Activated CD8-positive, alpha-beta T cell treated with anti-CD3 and anti-CD28 coated beads, Interleukin-2, amount 10 ng/mL, durations not matched to agents 7 days and 5 days (primary cell): ENCODE results near the gene CAPN10. TPM values are rescaled to one million over a fixed set of nuclear protein-coding genes. Genes with fewer than 3 reads are reported as not detected.

ENCODE experiments used
- ATAC-seq: fragments of 150-1000 bp; cut with Tn5 transposase; one replicate; pipeline ENCODE4 v1.10.0; 2021; ENCODE audit warnings: moderate library complexity
- CTCF ChIA-PET: fragments of 350-600 bp; sonication (Branson Sonifier 250); formaldehyde crosslinking; loops from one replicate; lab custom pipeline; 2021; ENCODE audit warnings: antibody characterized with exemption; lab: Charles Lee
- POLR2A ChIA-PET: fragments of 350-600 bp; sonication (Branson Sonifier 250); formaldehyde crosslinking; loops from one replicate; lab custom pipeline; 2021; ENCODE audit warnings: antibody characterized with exemption; lab: Charles Lee
- DNase-seq: peaks from one replicate; pipeline ENCODE4 v3.0.0-alpha.2; 2020
- H3K27ac Mint-ChIP-seq: one replicate; pipeline ENCODE4 v1.8.0; 2021; ENCODE audit warnings: mild to moderate bottlenecking, mixed read lengths
- H3K27me3 Mint-ChIP-seq: one replicate; pipeline ENCODE4 v1.8.0; 2021; ENCODE audit warnings: low read depth, mixed read lengths
- H3K36me3 Mint-ChIP-seq: one replicate; pipeline ENCODE4 v1.8.0; 2021; ENCODE audit warnings: low read depth, mixed read lengths
- H3K4me1 Mint-ChIP-seq: one replicate; pipeline ENCODE4 v1.8.0; 2021; ENCODE audit warnings: low read depth, mixed read lengths
- H3K4me3 Mint-ChIP-seq: one replicate; pipeline ENCODE4 v1.8.0; 2021; ENCODE audit warnings: mild to moderate bottlenecking, mixed read lengths
- H3K9me3 Mint-ChIP-seq: one replicate; pipeline ENCODE4 v1.8.0; 2022; ENCODE audit warnings: mixed read lengths; ENCODE audit not compliant: insufficient read depth
- total RNA-seq, 2 experiments: library from RNA; stranded (reverse); gene quantifications; one replicate each; pipeline ENCODE4 v1.2.3, GENCODE V29; 2021

CAPN10 gene
- total RNA-seq, 2 experiments from 2014 or later, result 53.0 to 61.2 TPM

DNA sequence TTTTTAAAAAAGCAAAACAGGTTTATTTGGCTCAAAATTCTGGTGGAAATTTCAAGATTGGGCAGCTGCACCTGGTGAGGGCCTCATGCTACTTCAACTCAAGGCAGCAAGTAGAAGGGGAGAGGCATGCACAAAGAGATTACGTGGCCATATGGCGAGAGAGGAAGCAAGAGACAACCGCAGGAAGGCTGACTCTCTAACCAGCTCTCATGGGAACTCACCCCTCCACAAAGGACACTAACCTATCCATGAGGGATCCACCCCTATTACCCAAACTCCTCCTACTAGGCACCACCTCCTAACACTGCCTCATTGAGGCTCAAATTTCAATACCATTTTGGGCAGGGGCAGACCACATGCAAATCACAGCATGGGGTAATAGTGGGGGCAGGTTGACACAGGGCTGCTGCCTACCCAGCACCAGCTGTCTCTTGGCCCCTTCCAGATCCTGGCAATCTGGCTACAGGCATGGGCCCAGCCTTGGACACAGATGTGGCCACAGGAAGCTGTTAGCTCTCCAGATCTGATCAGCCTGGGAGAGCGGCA is 2.0 kb upstream of the CAPN10 start:
- ChIA-PET POLR2A (interaction anchor here (3.7 to 4.9 kb wide), 2 partner anchors 19 to 24 kb away, joined by 37 to 53 read pairs; partner anchors contain the start of gene DUSP28), CTCF (interaction anchor here (0.6 to 8.8 kb wide), 3 partner anchors 21 to 32 kb away, joined by 3 to 119 read pairs (median 18); partner anchors contain the start of genes ANKMY1 and DUSP28)
- ATAC-seq (no peak), DNase-seq (no peak)
- peak overlapping the region; percentile 53 for H3K27ac Mint-ChIP-seq
- H3K9me3 Mint-ChIP-seq, result no peaks in the 10 kb centered on the region
- peaks cover 38% of the 10 kb centered on the region for H3K36me3 Mint-ChIP-seq
- H3K4me1 Mint-ChIP-seq, result peaks cover 58% of the 10 kb centered on the region
- H3K27me3 Mint-ChIP-seq, result no peaks in the 10 kb centered on the region
- H3K4me3 Mint-ChIP-seq, result peak overlapping the region; percentile 97

DNA sequence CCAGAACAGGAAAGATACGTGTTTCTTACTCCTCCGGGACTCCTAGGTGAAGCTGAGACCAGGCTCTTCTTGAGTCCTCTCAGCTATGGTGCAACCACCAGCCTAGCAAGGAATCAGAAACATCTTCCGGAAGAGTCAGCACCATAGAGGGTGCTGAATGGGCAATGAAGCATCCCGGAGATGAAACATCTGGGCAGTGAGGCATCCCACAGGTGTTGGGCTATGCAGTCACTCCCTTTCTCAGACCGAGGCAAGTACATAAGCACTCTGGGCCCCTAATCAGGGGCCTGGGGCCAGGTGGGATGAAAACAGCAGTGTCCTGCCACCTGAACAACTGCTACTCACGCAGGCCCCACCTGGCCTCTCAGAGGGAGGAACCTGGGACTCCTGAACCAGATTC is 1.4 kb upstream of the CAPN10 start:
- H3K27me3 Mint-ChIP-seq, result no peaks in the 10 kb centered on the region
- no peak for DNase-seq
- peaks cover 53% of the 10 kb centered on the region for H3K4me1 Mint-ChIP-seq
- peak overlapping the region; percentile 97 for H3K4me3 Mint-ChIP-seq
- H3K9me3 Mint-ChIP-seq, result no peaks in the 10 kb centered on the region
- peak overlapping the region; percentile 53 for H3K27ac Mint-ChIP-seq
- CTCF ChIA-PET, result interaction anchor here (0.6 to 8.8 kb wide), 6 partner anchors 16 to 70 kb away, joined by 3 to 119 read pairs (median 10); partner anchors contain the start of genes ANKMY1, DUSP28 and RNPEPL1
- peaks cover 33% of the 10 kb centered on the region for H3K36me3 Mint-ChIP-seq
- no peak for ATAC-seq
- POLR2A ChIA-PET, result interaction anchor here (1.3 to 4.9 kb wide), 4 partner anchors 19 to 42 kb away, joined by 5 to 53 read pairs (median 22); partner anchors contain the start of gene DUSP28

DNA sequence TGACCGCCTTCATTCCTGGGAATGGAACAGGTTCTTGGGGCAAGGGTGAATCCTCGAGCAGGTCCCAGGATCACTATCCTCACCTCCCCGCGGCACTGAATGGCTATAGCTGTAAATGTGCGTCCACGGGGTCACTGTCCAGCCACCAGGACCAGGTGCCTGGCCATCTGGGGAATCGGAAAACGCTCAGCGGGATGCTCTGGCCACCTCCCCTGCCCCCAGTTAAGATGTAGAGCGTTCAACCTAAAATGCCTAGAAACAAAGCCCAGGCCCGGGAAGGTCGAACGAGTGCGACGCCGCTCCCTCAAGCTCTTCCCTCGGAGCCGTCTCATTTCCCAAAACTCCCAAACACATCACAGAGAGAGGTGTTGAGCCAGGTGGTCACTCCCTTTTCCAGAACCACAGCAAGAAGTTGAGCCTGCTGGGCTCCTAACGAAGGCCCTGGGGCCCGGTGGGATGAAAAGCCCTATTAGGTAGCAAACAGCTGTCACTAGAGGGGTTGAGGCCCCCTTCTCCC is 795 bp upstream of the CAPN10 start:
- Mint-ChIP-seq H3K4me3 (peak overlapping the region; percentile 97), H3K36me3 (peaks cover 27% of the 10 kb centered on the region), H3K4me1 (peaks cover 47% of the 10 kb centered on the region), H3K27me3 (no peaks in the 10 kb centered on the region), H3K27ac (peak overlapping the region; percentile 92), H3K9me3 (no peaks in the 10 kb centered on the region)
- ATAC-seq (no peak), DNase-seq (no peak)
- ChIA-PET POLR2A (interaction anchor here (0.6 to 4.9 kb wide), 9 partner anchors 8 to 256 kb away, joined by 3 to 53 read pairs (median 6); partner anchors contain the start of genes DUSP28, GPR35 and RNPEPL1), CTCF (interaction anchor here (1.0 to 8.8 kb wide), 10 partner anchors 9 to 71 kb away, joined by 3 to 119 read pairs (median 9); partner anchors contain the start of genes ANKMY1, DUSP28 and RNPEPL1)

DNA sequence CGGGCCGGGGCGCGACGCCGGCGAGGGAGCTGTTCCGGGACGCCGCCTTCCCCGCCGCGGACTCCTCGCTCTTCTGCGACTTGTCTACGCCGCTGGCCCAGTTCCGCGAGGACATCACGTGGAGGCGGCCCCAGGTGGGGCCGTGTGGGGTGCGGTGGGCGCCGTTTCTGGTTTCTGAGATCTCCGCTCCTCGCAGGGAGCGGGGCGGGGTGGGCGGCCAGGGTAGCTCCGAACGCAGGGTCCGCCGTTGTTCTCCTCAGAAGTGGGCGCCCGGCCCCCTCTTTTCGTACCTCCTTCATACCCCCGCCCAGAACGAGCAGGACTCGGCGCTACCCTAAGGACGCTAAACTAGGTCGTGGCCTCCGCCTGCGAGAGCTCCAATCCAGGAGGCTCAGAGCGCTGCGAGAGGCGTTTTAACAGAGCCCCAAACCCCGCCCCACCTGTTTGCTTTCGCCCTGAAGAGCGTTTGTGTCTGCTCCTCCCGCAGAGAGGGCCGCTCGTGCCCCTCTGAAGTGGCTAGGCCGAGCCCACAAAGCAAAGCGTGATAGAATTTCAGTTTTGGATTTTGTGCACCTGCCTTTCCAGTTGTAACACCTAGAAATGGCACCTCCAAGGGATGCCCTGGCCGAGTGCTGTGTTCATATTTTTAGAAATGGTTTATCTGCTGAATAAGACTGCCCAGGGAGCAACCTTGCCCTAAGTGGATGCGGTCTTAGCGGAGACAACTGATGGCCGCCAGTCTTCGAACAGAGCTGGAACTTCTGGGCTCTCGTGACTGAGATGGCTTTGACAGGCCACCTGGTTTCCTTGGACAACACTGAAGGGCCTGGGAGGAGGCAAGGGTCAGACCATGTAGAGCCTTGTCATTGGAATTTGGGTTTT is 626 bp downstream of the CAPN10 start:
- H3K9me3 Mint-ChIP-seq, result no peaks in the 10 kb centered on the region
- H3K27me3 Mint-ChIP-seq, result no peaks in the 10 kb centered on the region
- peaks cover 45% of the 10 kb centered on the region for H3K4me1 Mint-ChIP-seq
- POLR2A ChIA-PET, result interaction anchor here (0.6 to 4.9 kb wide), 8 partner anchors 19 to 259 kb away, joined by 3 to 53 read pairs (median 7); partner anchors contain the start of genes DUSP28, GPR35 and RNPEPL1
- ATAC-seq, result peak; percentile 60
- peak overlapping the region; percentile 91 for H3K27ac Mint-ChIP-seq
- DNase-seq, result peak; percentile 80
- peaks cover 25% of the 10 kb centered on the region for H3K36me3 Mint-ChIP-seq
- CTCF ChIA-PET, result interaction anchor here (0.6 to 8.8 kb wide), 13 partner anchors 8 to 254 kb away, joined by 3 to 119 read pairs (median 9); partner anchors contain the start of genes ANKMY1, DUSP28 and GPR35
- H3K4me3 Mint-ChIP-seq, result peak overlapping the region; percentile 97

DNA sequence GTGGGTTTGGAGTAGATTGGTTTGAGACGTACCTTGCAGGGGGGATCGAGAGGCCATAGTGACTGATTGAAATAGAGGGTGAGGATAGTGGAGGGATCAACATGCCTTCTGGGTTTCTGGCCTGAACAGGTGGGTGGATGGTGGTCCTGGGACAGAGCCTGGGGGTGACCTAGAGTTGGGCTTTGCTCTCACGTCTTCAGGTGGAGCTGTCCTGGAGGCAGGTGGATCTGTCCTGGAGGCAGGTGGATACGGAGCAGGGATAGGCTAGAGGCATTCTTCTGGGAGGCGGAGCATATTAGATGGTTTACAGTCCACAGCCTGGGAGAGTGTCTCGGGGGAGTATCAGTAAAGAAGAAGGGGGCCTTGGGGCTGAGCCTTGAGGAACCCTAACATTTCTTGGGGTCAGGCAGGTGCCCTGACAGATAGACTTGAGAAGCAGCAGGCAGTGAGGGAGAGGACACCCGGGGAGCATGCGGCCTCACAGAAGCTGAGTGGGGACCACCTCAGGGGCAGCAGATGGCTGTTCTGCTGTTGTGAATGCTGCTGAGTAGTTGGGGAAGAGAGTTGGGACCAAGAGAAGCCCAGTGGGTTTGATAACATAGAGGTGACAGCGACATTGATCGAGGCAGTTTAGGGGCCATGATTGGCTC is 1.6 kb downstream of the CAPN10 start:
- ChIA-PET POLR2A (interaction anchor here (1.3 to 4.9 kb wide), 2 partner anchors 22 to 34 kb away, joined by 4 to 53 read pairs; no protein-coding TSS in a partner anchor), CTCF (interaction anchor here (1.1 to 8.8 kb wide), 10 partner anchors 19 to 253 kb away, joined by 3 to 119 read pairs (median 9); partner anchors contain the start of genes ANKMY1, DUSP28 and GPR35)
- Mint-ChIP-seq H3K4me1 (peaks cover 38% of the 10 kb centered on the region), H3K27ac (peak overlapping the region; percentile 91), H3K27me3 (no peaks in the 10 kb centered on the region), H3K36me3 (peaks cover 24% of the 10 kb centered on the region), H3K9me3 (no peaks in the 10 kb centered on the region), H3K4me3 (peak overlapping the region; percentile 97)
- ATAC-seq (no peak), DNase-seq (no peak)

DNA sequence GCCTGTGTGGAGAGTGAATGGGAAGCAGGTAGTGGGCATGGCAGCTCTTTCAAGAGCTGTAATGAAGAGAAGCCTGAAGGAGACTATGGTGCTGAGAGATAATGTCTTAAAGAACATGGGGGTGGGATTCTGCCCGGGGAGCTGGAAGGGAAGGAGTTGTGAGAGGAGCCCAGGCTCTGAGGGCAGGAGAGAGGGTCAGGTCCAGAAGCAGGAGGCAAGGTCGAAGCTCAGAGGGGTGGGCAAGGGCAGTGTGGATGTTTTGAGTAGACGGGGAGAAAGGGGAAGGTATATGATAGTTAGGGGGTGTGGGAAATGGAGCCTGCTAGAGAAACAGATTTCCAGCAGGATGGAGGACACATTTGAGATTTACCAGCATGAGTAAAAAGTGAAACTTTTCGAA is 2.1 kb downstream of the CAPN10 start:
- Mint-ChIP-seq H3K4me1 (peaks cover 36% of the 10 kb centered on the region), H3K36me3 (peaks cover 23% of the 10 kb centered on the region), H3K4me3 (peak overlapping the region; percentile 97), H3K9me3 (no peaks in the 10 kb centered on the region), H3K27ac (peak overlapping the region; percentile 3), H3K27me3 (no peaks in the 10 kb centered on the region)
- ChIA-PET POLR2A (interaction anchor here (4.9 kb wide), 1 partner anchor 23 kb away, joined by 53 read pairs; no protein-coding TSS in a partner anchor), CTCF (interaction anchor here (0.8 to 8.8 kb wide), 6 partner anchors 20 to 74 kb away, joined by 3 to 119 read pairs (median 16); partner anchors contain the start of genes ANKMY1 and DUSP28)
- DNase-seq (no peak), ATAC-seq (no peak)

DNA sequence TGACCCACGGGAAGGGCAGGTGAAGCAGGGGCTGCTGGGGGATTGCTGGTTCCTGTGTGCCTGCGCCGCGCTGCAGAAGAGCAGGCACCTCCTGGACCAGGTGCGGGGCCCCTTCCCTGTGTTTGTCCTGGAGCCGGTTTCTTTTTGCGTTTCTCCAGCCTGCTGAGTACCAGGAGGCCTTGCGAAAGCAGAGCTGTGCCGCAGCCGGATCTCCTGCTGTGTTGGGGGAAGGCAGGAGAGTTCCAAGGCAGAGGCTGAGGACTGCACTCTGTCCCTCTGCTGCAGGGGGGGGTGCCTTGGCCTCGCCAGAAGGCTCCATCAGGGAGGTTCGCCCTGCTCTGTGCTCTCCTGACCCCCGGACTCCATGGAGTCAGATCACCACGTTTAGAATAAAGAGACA is 2.8 kb downstream of the CAPN10 start:
- H3K4me3 Mint-ChIP-seq, result no peak overlapping the region
- ATAC-seq, result no peak
- POLR2A ChIA-PET, result no interaction called here

DNA sequence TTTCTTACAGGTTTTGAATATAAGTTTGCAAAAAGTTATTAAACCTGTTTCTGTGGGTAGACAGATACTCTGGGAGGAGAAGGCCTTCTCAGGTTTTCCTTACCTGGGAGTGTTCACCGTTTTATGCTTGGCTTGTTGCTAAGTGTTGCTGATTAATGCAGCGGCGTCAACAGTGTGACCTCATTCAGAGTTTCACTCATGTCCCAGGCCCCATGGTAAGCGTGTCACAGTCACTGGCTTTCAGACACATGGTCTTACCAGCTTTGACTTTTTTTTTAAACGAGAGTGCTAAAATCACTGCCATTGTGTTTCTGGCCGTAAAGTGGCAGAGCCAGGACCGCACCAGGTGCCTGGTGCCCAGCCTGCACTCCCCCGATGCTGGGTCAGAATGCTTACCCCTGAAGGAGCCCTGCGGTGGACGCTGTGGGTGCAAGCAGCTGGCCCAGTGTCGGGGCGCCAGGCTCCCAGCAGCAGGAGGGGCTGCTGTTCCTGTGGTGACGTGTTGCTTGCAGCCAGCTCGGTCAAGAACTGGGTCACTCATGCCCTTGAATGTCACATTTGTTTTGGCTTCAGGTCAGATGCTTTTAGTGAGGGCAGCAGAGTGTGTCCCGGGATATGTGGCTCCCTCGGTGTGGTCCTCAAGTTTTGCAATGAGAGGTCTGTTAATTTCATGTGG is 3.5 kb downstream of the CAPN10 start:
- H3K27ac Mint-ChIP-seq, result no peak overlapping the region
- no peak for ATAC-seq
- peaks cover 28% of the 10 kb centered on the region for H3K4me1 Mint-ChIP-seq

More for the DNA sequence above, 2.8 kb downstream of the CAPN10 start:
- no peaks in the 10 kb centered on the region for H3K27me3 Mint-ChIP-seq
- peaks cover 23% of the 10 kb centered on the region for H3K36me3 Mint-ChIP-seq
- H3K4me1 Mint-ChIP-seq, result peaks cover 34% of the 10 kb centered on the region
- CTCF ChIA-PET, result interaction anchor here (0.8 to 8.8 kb wide), 5 partner anchors 19 to 75 kb away, joined by 3 to 119 read pairs (median 15); partner anchors contain the start of gene DUSP28
- no peak for DNase-seq
- no peaks in the 10 kb centered on the region for H3K9me3 Mint-ChIP-seq
- H3K27ac Mint-ChIP-seq, result no peak overlapping the region

DNA sequence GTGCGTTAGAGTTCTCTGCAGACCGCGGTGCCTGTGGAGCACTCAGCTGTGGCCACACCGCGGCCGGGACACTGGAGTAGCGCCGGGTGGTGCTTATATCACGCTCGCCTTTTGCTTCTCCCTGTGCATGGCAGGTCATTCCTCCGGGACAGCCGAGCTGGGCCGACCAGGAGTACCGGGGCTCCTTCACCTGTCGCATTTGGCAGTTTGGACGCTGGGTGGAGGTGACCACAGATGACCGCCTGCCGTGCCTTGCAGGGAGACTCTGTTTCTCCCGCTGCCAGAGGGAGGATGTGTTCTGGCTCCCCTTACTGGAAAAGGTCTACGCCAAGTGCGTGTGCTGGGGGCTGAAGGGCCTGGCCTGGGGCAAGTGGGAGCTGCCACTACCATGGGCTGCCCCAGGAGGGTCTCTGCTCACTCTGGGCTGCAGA is 4.2 kb downstream of the CAPN10 start:
- Mint-ChIP-seq H3K27me3 (no peaks in the 10 kb centered on the region), H3K9me3 (no peaks in the 10 kb centered on the region), H3K4me3 (no peak overlapping the region), H3K36me3 (peaks cover 16% of the 10 kb centered on the region), H3K4me1 (peaks cover 25% of the 10 kb centered on the region), H3K27ac (no peak overlapping the region)
- ChIA-PET CTCF (no interaction called here), POLR2A (no interaction called here)
- no peak for ATAC-seq
- DNase-seq, result no peak

More for the DNA sequence above, 3.5 kb downstream of the CAPN10 start:
- DNase-seq, result no peak
- no peaks in the 10 kb centered on the region for H3K9me3 Mint-ChIP-seq
- H3K27me3 Mint-ChIP-seq, result no peaks in the 10 kb centered on the region
- POLR2A ChIA-PET, result no interaction called here
- H3K36me3 Mint-ChIP-seq, result peaks cover 18% of the 10 kb centered on the region
- no peak overlapping the region for H3K4me3 Mint-ChIP-seq
- CTCF ChIA-PET, result interaction anchor here (4.1 to 8.8 kb wide), 3 partner anchors 22 to 75 kb away, joined by 15 to 119 read pairs (median 36); partner anchors contain the start of gene DUSP28

DNA sequence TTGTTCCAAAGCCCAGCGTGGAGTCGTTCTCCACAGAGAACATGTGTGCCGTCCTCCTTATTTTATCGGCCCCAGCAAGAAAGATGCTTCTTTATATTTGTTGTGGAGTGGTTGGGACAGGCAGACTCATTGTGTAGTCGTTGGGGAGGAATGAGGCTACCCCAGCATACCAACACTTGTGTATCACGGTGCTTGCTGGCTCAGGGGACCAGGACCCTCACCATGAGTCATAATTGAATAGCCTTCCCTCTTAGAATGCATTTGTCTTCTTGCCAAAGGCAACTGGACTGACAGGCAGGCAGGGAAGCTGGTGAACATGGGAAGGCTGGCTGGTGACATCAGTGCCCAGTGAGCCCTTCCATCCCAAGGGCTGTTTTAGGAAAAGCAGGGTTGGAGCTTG is 4.7 kb downstream of the CAPN10 start:
- peaks cover 23% of the 10 kb centered on the region for H3K4me1 Mint-ChIP-seq
- DNase-seq (no peak), ATAC-seq (no peak)
- H3K4me3 Mint-ChIP-seq, result no peak overlapping the region
- CTCF ChIA-PET, result no interaction called here
- H3K9me3 Mint-ChIP-seq, result no peaks in the 10 kb centered on the region
- no peaks in the 10 kb centered on the region for H3K27me3 Mint-ChIP-seq
- H3K36me3 Mint-ChIP-seq, result peaks cover 15% of the 10 kb centered on the region
- H3K27ac Mint-ChIP-seq, result peak overlapping the region; percentile 71
- POLR2A ChIA-PET, result no interaction called here
